ES-I3 (cell line): ENCODE measurements around the gene EMSY.
"Not testable (repeated sequence)": the region's sequence is repeated elsewhere in the genome, so short reads cannot be mapped to it uniquely, and the experiment has no call there.

Experiments
- H3K36me3 ChIP-seq: 2 replicates; pipeline ENCODE4 v1.6.1; 2013; ENCODE audit warnings: mild to moderate bottlenecking, low read length, control low read depth, moderate library complexity; ENCODE audit not compliant: insufficient read depth
- H3K4me1 ChIP-seq: 2 replicates; pipeline ENCODE4 v1.6.1; 2013; ENCODE audit warnings: mild to moderate bottlenecking, control low read depth, low read length; ENCODE audit not compliant: insufficient read depth
- H3K9ac ChIP-seq: 2 replicates; pipeline ENCODE4 v1.6.1; 2013; ENCODE audit warnings: low read depth, mild to moderate bottlenecking, low read length, moderate library complexity
- H3K9me3 ChIP-seq: 2 replicates; pipeline ENCODE4 v1.6.1; 2013; ENCODE audit warnings: mild to moderate bottlenecking, low read length, moderate library complexity; ENCODE audit not compliant: control insufficient read depth, insufficient read depth

The EMSY gene

DNA sequence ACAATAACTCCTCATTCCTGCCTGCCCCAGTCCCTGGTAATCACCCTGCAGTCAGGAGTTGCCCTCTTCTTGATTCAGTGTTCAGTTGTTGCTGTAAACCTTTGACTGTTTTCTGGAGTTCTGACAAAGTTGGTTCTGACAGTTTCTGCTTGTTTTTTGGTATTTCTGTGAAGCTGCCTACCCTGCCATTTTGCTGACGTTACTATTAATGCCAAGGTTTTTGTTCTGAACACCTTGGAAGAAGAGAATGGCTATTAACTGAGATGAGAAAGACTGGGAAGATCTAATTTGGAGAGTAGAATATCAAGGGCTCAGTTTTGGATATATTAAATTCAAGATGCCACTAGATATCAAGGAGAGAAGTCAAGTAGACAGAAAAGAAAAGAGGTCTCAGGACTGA is 113.7 kb downstream of the EMSY start:
- H3K9me3 ChIP-seq, result no peaks in the 10 kb centered on the region
- H3K9ac ChIP-seq, result no peak overlapping the region
- no peaks in the 10 kb centered on the region for H3K36me3 ChIP-seq
- H3K4me1 ChIP-seq, result no peaks in the 10 kb centered on the region

DNA sequence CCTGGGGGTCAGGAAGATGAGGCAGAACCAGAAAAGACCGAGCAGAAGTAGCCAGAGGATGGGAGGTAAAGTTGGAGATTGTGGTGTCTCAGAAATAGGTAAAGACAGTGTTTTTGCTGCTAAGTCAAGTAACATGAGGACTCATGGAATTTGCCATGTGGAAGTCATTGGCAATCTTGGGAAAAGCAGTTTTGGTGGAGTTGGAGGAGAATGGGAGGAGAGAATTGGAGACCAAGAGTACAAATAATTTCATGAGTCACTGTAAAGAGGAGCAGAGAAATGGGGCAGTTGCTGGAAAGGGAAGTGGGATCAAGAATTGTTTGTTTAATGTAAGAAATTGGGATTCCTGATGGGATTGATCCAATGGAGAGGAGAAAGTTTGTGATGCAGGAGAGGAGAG is 114.1 kb downstream of the EMSY start:
- H3K4me1 ChIP-seq, result no peaks in the 10 kb centered on the region
- H3K9ac ChIP-seq, result no peak overlapping the region
- no peaks in the 10 kb centered on the region for H3K36me3 ChIP-seq
- H3K9me3 ChIP-seq, result no peaks in the 10 kb centered on the region

DNA sequence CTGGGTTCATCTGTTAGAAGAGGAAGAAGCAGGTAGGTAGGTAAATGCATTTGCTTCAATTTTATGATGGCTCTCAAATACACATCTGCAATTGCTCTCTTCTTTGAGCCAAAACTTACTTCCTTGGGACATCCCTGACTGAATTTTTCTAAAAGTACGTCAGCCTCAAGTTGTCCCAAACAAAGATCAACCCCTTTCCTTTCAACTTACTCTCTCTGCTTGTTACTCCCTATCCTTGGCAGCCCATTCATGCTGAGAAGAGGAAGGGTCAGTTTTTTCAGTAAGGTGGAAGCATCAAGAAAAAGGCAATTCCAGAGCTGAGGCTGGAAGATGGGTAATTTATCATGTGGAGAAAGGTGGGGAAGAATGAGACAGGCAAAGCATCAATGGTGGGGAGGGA is 114.5 kb downstream of the EMSY start:
- no peaks in the 10 kb centered on the region for H3K9me3 ChIP-seq
- no peaks in the 10 kb centered on the region for H3K4me1 ChIP-seq
- no peaks in the 10 kb centered on the region for H3K36me3 ChIP-seq
- H3K9ac ChIP-seq, result no peak overlapping the region

DNA sequence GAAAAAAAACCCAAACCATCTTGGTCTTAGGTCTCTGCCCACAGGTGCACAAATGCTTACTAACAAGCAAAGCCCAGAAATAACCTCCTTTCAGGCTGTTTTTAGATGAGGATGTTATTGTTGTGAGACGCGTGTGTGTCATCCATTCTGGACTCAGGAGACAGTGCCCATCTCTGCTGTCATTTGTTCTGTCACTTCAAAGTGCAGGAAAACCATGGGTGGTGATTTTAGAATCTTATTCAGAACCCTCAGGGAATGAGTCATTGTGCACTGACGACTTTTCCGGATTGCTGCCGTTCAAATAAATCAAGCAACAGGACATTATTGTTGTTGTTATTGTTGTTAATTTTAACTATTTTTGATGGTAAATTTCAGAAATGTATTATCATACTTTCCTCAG is 115.4 kb downstream of the EMSY start:
- Histone ChIP-seq H3K36me3 (no peaks in the 10 kb centered on the region), H3K4me1 (no peaks in the 10 kb centered on the region), H3K9me3 (no peaks in the 10 kb centered on the region), H3K9ac (no peak overlapping the region)

DNA sequence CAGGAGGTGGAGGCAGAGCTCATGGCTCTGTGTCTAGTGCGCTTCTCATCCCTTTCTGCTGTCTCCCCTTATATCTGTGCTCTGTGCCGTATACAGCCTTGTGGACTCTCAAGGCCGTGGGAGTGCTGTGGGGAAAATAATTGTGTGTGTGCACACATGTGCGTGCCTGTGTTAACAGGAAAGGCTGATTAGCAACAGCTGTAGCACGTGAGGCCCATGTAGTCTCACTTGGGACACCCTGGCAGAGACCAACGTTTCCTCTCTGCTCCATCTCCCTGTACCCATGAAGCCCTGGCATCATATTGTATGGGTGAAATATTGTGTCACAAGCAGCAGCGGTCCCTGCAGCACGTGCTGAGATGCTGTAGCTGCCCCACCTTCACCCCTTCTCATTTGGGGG is 116.4 kb downstream of the EMSY start:
- Histone ChIP-seq H3K4me1 (no peaks in the 10 kb centered on the region), H3K9ac (no peak overlapping the region), H3K9me3 (no peaks in the 10 kb centered on the region), H3K36me3 (no peaks in the 10 kb centered on the region)

DNA sequence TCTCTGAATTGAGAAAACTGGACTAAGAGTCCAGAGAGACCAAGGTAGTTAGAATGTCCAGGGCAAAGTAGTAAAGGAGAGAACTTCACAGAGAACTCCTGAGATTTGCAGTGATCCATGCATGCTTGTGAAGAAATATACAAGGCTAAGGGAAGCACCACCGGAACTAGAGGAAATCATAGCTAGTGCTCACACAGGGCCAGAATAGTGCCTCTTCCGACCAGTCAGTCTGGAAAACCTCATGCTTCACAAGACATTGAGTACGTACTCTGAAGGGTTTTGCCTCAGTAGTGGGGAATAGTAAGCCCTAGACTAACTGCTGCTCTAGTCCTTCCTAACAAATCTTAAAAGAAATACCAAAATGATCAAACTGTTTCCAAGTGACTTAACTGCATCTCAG is 117.7 kb downstream of the EMSY start:
- no peaks in the 10 kb centered on the region for H3K9me3 ChIP-seq
- H3K9ac ChIP-seq, result no peak overlapping the region
- no peaks in the 10 kb centered on the region for H3K36me3 ChIP-seq
- H3K4me1 ChIP-seq, result no peaks in the 10 kb centered on the region

DNA sequence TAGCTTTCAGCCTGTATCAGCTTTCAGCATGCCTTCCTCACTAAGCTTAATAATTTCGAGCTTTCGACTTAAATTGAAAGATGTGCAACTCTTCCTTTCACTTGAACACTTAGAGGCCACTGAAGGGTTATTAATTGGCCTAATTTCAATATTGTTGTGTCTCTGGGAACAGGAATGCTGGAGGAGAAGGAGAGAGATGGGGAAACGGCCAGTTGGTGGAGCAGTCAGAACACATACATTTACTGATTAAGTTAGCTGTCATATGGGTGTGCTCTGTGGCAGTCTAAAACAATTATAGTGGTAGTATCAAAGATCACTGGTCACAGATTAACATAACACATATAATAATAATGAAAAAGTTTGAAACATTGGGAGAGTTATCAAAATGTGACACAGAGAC is 119.5 kb downstream of the EMSY start:
- Histone ChIP-seq H3K4me1 (no peaks in the 10 kb centered on the region), H3K9ac (no peak overlapping the region), H3K9me3 (no peaks in the 10 kb centered on the region), H3K36me3 (no peaks in the 10 kb centered on the region)

DNA sequence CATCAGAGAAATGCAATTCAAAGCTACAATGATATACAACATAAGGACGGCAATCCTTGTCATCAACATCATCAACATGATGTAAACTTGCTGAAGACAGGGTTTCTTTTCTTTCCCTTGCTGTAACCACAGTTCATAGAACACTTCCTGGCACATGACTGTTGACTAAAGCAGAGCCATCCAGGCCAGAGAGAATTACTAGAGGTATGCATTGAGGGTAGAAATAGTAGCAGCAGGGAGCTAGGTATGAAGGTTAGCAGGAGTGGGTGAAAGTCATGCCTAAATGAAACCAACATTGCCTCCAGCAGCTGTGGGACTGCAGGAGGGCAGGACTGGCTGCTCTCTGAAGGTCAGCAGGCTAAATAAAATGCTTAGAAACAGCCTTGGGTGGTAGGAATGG is 122.0 kb downstream of the EMSY start:
- Histone ChIP-seq H3K9ac (no peak overlapping the region), H3K4me1 (no peaks in the 10 kb centered on the region), H3K9me3 (no peaks in the 10 kb centered on the region), H3K36me3 (no peaks in the 10 kb centered on the region)

DNA sequence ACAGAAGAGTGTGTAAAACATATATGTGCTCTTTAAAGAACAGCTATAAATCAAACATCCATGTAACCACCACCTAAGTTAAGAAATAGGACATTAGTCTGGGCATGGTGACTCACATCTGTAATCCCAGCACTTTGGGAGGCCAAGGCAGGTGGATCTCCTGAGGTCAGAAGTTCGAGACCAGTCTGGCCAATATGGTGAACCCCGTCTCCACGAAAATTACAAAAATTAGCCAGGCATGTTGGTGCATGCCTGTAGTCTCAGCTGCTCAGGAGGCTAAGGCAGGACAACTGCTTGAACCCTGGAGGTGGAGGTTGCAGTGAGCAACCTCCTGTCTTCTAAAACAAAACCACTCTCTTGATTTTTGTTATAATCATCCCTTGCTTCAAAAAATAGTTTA is 122.4 kb downstream of the EMSY start:
- Histone ChIP-seq H3K4me1 (no peaks in the 10 kb centered on the region), H3K36me3 (no peaks in the 10 kb centered on the region), H3K9me3 (no peaks in the 10 kb centered on the region), H3K9ac (no peak overlapping the region)

DNA sequence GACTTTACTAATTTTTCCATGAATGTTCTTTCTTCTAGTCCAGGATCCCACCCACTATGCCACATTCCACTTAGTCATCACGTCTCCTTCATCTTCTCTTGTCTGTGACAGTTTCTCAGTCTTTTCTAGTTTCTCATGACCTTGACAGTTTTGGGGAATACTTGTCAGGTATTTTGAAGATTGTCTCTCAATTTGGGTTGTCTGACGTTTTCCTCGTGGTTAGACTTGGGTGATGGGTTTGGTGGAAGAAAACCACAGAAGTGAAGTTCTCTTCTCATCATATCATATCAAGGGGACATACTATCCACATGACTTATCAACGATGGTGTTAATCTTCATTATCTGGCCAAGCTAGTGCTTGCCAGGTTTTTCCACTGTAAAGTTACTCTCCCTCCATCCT is 123.3 kb downstream of the EMSY start:
- Histone ChIP-seq H3K4me1 (no peaks in the 10 kb centered on the region), H3K9me3 (no peaks in the 10 kb centered on the region), H3K36me3 (no peaks in the 10 kb centered on the region), H3K9ac (no peak overlapping the region)

DNA sequence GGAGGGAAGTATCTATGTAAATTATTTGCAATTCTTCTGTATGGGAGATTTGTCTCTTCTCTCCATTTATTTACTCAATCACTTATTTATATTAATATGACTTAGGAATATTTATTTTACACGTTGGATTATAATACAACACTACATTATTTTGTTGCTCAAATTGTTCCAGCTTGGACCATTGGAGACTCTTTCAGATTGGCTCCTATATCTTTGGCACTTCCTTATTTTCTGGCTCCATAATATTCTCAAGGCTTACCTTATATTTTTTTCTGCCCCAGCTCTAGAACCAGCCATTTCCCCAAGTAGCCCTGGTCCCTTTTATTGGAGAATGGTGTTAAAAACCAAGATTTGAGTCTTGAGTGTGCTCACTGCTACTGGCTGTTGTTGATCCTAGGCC is 123.8 kb downstream of the EMSY start:
- H3K4me1 ChIP-seq, result no peaks in the 10 kb centered on the region
- no peaks in the 10 kb centered on the region for H3K9me3 ChIP-seq
- H3K9ac ChIP-seq, result no peak overlapping the region
- no peaks in the 10 kb centered on the region for H3K36me3 ChIP-seq

DNA sequence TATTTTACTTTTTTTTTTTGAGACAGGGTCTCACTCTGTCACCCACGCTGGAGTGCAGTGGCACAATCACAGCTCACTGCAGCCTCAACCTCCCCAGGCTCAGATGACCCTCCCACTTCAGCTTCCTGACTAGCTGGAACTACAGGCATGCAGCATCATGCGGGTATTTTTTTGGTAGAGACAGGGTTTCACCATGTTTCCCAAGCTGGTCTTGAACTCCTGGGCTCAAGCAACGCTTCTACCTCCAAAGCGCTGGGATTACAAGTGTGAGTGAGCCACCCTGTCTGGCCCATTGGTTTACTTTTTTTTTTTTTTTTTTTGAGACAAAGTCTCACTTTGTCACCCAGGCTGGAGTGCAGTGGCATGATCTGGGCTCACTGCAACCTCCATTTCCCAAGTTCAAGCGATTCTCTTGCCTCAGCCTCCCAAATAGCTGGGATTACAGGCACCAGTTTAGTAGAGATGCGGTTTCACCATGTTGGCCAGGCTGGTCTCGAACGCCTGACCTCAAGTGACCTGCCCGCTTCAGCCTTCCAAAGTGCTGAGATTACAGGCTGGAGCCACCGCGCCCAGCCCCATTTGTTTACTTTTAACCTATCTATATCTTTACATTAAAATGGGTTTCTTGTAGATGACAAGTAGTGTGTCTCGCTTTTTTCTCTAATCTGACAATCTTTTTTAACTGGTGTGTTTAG is 127.5 kb downstream of the EMSY start:
- not testable (repeated sequence) for H3K4me1 ChIP-seq, H3K9me3 ChIP-seq, H3K36me3 ChIP-seq, H3K9ac ChIP-seq

DNA sequence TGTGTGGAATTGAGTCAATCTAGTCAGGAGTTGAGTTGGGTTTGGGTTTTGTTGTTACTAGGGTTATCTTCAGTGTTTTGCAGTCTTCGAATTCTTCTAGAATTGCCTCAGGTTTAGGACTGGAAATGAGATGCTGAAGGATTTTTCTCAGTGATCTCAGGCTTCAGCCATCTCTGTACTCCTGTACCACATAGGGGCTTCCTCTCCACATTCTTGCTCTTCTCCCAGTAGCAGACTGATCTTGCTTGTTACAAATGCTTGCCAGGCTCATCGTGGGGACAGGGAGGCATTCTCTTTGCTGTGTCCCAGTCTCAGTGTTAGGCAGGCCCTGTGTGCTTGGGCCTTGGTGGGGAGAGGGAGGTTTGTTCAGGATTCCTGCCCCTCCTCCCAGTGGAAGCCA is 129.6 kb downstream of the EMSY start:
- H3K4me1 ChIP-seq, result peaks cover 27% of the 10 kb centered on the region
- no peaks in the 10 kb centered on the region for H3K36me3 ChIP-seq
- H3K9me3 ChIP-seq, result no peaks in the 10 kb centered on the region
- no peak overlapping the region for H3K9ac ChIP-seq

DNA sequence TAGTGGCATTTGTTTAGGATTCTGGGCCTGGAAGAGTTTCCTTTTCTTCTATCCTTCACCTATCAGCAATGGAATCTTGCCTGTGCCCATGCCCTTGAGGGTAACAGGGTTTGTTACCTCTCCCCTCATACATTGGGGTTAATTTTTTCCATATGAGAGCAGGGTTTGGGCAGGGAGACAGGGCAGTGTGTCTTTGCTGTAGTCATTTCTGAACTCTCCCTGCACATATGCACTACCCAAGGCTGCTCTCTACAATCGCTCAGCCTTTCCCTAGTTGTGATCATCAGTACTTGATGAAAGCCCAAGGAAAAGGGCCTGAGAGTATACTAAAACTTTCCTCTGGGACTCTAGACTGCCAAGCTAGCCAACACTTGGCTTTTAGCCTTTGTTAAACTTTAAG is 130.1 kb downstream of the EMSY start:
- H3K4me1 ChIP-seq, result peaks cover 27% of the 10 kb centered on the region
- H3K9me3 ChIP-seq, result no peaks in the 10 kb centered on the region
- no peaks in the 10 kb centered on the region for H3K36me3 ChIP-seq
- H3K9ac ChIP-seq, result no peak overlapping the region

DNA sequence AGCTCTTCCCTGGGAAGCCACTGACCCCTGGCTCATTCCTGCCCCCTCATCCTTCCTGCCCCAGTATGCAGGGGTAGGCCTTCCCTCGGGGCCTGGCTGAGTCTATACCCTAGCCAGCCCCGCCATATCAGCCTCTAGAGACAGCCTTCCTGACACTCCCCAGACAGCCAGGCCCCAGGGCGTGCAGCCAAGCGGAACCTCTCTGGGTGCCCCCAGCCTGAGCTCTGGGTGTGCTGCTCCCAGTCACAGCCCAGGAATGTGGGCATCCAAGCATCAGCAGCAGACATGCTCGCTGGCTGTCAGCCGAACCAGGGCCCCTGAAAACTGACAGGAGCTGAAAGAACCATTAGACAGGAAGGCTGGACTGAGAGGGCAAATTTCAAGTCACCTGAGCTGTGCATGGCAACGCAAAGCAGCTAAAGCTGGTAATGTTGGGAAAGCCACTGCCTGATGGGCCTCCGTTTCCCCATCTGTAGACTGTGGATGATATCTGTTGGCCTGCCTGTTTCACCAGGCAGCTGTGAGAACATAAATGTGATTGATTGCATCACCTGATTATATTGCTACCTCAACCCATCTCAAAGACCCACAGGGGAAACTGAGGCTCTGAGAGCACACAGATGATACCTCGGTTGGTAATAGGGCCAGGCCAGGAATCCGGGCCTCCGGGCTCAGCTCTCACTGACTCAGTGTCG is 132.6 kb downstream of the EMSY start:
- no peak overlapping the region for H3K9ac ChIP-seq
- peaks cover 27% of the 10 kb centered on the region for H3K4me1 ChIP-seq
- no peaks in the 10 kb centered on the region for H3K9me3 ChIP-seq
- no peaks in the 10 kb centered on the region for H3K36me3 ChIP-seq
